ENCODE measurements around the gene SLC25A11.

SLC25A11 gene

DNA sequence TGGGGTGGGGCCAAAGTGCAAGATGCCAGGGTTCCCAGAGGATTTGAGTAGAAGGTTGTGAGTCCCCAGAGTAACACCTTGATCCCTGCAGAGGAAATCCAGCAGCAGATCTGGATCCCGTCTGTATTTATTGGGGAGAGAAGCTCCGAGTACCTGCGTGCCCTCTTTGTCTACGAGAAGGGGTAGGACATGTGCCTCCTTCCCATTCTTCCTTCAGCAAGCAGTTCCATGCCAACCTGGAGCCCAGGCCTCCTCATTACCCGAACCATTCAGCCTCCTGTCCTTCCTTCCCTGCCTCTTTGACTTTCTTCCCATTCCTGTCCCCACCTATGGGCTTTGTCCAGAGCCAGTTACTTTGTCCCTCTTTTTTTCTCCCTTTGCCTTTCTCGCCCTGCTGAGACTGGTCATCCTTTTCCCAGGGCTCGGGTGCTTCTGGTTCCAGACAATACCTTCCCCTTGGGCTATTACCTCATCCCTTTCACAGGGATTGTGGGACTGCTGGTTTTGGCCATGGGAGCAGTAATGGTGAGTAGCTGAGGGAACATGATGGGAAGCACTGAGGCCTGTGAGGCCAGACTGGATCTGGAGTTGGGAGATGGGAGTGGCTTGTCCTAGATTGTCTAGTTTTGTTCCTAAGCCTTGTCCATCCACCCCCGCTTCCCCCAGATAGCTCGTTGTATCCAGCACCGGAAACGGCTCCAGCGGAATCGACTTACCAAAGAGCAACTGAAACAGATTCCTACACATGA is 3.1 kb upstream of the SLC25A11 start:
- TF ChIP-seq POLR2A (IDR thresholded peaks at IDR 0.05; ENCODE audit: low read depth, low read length) (peak; percentile 27; the same call in 1 of the 2 replicates), POLR2AphosphoS5 (IDR thresholded peaks at IDR 0.05; ENCODE audit: low read depth, low read length) (peak; percentile 85), TAF1 (IDR thresholded peaks at IDR 0.05; ENCODE audit: borderline replicate concordance, low read depth, low read length) (no peak)
- FAIRE-seq (no peak), DNase-seq (ENCODE audit: insufficient read length) (no peak)

DNA sequence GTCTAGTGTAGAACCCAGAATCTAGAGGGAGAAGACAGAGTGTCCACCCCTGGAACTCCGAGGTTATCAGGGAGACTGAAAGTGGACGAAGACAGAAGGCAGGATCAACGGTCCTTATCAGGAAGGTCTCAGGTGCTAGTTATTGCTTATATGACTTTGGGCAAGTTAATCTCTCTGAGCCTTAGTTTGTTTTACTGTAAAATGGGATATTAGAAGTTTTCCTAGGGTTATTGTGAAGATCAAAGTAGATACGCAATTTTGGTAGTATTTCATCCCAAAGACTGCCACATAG is 1.4 kb upstream of the SLC25A11 start:
- TF ChIP-seq POLR2A (IDR thresholded peaks at IDR 0.05; ENCODE audit: low read depth, low read length), result no peak
- TF ChIP-seq TAF1 (IDR thresholded peaks at IDR 0.05; ENCODE audit: borderline replicate concordance, low read depth, low read length), result no peak
- TF ChIP-seq POLR2AphosphoS5 (IDR thresholded peaks at IDR 0.05; ENCODE audit: low read depth, low read length), result no peak
- FAIRE-seq, result no peak
- no peak for DNase-seq (ENCODE audit: insufficient read length)

DNA sequence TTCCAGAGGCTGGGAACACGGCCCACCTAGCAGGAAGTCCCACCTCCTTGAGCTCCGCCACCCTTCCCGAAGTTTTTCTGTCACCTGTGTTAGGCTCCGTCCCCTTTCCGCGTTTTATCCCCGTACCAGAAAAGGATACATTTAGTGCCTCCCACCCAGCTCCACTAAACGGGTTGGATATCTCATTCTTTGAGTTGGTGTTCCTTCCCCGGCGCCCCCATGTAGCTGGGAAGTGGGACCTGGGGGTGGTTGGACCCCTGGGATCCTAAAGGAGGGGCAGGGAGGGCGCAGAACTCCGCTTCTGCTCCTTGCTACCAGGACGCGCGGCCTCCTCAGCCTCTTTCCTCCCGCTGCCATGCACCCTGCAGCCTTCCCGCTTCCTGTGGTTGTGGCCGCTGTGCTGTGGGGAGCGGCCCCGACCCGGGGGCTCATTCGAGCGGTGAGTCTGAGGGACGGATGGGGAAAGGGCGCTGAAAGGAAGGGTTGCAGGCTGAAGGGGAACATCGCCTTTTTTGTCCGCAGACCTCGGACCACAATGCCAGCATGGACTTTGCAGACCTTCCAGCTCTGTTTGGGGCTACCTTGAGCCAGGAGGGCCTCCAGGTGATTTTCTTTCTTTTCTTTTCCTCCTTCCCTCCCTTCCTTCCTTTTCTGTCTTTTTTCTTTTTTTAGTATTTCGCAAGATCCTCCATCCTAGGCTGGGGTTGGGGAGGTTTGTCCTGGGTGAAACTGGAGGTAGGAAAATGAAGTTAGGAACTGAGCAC is 891 bp upstream of the SLC25A11 start:
- FAIRE-seq (peak; percentile 40), DNase-seq (ENCODE audit: insufficient read length) (no peak)
- TF ChIP-seq TAF1 (IDR thresholded peaks at IDR 0.05; ENCODE audit: borderline replicate concordance, low read depth, low read length) (0 out of 2 replicates have a peak, but pooled peaks have one; percentile 40), POLR2AphosphoS5 (IDR thresholded peaks at IDR 0.05; ENCODE audit: low read depth, low read length) (peak; percentile 62; the same call in 1 of the 2 replicates), POLR2A (IDR thresholded peaks at IDR 0.05; ENCODE audit: low read depth, low read length) (no peak)

- no peak for DNase-seq (ENCODE audit: insufficient read length)
Measured at GRCh38 chr17:4939546-4939795, 375 bp downstream of the SLC25A11 start.

DNA sequence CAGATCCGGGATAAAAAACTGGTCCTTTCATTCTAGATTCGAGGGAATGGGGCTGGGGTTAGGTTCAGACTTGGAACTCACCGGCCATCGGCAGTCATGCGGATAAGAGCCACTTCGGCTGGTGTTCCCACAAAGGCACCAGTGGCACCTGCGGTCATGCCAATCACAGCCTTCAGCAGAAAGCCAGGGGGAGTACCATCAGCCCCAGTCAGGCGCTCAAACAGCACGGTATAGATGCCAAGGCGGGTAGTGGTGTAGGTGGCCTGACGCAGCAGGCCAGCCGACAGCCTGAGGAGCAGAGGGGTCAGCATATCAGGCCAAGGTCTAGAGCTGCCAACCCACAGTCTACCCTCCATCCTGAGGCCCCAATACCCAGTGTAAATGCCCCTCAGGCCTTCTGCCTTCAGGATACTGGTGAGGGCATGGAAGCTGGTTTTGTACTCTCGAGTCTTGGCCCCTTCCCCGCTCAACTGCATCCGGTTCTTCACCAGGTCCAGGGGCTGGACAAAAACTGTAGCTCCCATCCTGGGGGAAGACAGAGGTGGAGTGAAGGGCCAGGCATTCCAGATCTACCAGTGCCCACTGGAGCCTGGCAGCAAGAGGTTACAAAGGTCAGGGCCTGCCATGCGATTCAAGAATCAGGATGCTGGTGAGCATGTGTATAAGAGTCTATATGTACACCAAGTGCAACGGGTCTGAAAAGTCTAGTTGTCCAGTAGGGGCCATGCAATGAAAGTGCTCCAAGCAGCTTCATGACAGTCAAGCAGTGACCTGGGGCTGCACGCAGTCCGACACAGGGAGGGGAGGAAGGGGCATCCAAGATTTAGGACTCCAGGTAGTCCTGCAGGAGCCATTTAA is 929 bp downstream of the SLC25A11 start:
- no peak for TF ChIP-seq TAF1 (IDR thresholded peaks at IDR 0.05; ENCODE audit: borderline replicate concordance, low read depth, low read length)
- TF ChIP-seq POLR2A (IDR thresholded peaks at IDR 0.05; ENCODE audit: low read depth, low read length), result no peak
- DNase-seq (ENCODE audit: insufficient read length), result no peak
- FAIRE-seq, result peak; percentile 66

More at GRCh38 chr17:4939546-4939795, 375 bp downstream of the SLC25A11 start:
- FAIRE-seq, result no peak
- TF ChIP-seq POLR2A (IDR thresholded peaks at IDR 0.05; ENCODE audit: low read depth, low read length) (no peak), TAF1 (IDR thresholded peaks at IDR 0.05; ENCODE audit: borderline replicate concordance, low read depth, low read length) (no peak), POLR2AphosphoS5 (IDR thresholded peaks at IDR 0.05; ENCODE audit: low read depth, low read length) (no peak)

GRCh38 chr17:4938069-4938491 is 1.8 kb downstream of the SLC25A11 start:
- TF ChIP-seq POLR2AphosphoS5 (IDR thresholded peaks at IDR 0.05; ENCODE audit: low read depth, low read length) (no peak), TAF1 (IDR thresholded peaks at IDR 0.05; ENCODE audit: borderline replicate concordance, low read depth, low read length) (no peak), POLR2A (IDR thresholded peaks at IDR 0.05; ENCODE audit: low read depth, low read length) (no peak)
- FAIRE-seq, result no peak
- no peak for DNase-seq (ENCODE audit: insufficient read length)

GRCh38 chr17:4937553-4937952 is 2.3 kb downstream of the SLC25A11 start:
- DNase-seq (ENCODE audit: insufficient read length) (no peak), FAIRE-seq (no peak)
- TF ChIP-seq POLR2AphosphoS5 (IDR thresholded peaks at IDR 0.05; ENCODE audit: low read depth, low read length) (no peak), POLR2A (IDR thresholded peaks at IDR 0.05; ENCODE audit: low read depth, low read length) (no peak), TAF1 (IDR thresholded peaks at IDR 0.05; ENCODE audit: borderline replicate concordance, low read depth, low read length) (no peak)

- TF ChIP-seq POLR2A (IDR thresholded peaks at IDR 0.05; ENCODE audit: low read depth, low read length) (peak; percentile 22; the same call in 1 of the 2 replicates), TAF1 (IDR thresholded peaks at IDR 0.05; ENCODE audit: borderline replicate concordance, low read depth, low read length) (no peak), POLR2AphosphoS5 (IDR thresholded peaks at IDR 0.05; ENCODE audit: low read depth, low read length) (no peak; the same call in 1 of the 2 replicates)
- FAIRE-seq, result no peak
Measured at GRCh38 chr17:4936436-4936835, 3.4 kb downstream of the SLC25A11 start.

GRCh38 chr17:4935650-4936049 is 4.2 kb downstream of the SLC25A11 start:
- DNase-seq (ENCODE audit: insufficient read length) (no peak), FAIRE-seq (no peak)
- TF ChIP-seq POLR2A (IDR thresholded peaks at IDR 0.05; ENCODE audit: low read depth, low read length) (no peak), POLR2AphosphoS5 (IDR thresholded peaks at IDR 0.05; ENCODE audit: low read depth, low read length) (no peak), TAF1 (IDR thresholded peaks at IDR 0.05; ENCODE audit: borderline replicate concordance, low read depth, low read length) (no peak)

More at GRCh38 chr17:4936436-4936835, 3.4 kb downstream of the SLC25A11 start:
- no peak for DNase-seq (ENCODE audit: insufficient read length)

DNA sequence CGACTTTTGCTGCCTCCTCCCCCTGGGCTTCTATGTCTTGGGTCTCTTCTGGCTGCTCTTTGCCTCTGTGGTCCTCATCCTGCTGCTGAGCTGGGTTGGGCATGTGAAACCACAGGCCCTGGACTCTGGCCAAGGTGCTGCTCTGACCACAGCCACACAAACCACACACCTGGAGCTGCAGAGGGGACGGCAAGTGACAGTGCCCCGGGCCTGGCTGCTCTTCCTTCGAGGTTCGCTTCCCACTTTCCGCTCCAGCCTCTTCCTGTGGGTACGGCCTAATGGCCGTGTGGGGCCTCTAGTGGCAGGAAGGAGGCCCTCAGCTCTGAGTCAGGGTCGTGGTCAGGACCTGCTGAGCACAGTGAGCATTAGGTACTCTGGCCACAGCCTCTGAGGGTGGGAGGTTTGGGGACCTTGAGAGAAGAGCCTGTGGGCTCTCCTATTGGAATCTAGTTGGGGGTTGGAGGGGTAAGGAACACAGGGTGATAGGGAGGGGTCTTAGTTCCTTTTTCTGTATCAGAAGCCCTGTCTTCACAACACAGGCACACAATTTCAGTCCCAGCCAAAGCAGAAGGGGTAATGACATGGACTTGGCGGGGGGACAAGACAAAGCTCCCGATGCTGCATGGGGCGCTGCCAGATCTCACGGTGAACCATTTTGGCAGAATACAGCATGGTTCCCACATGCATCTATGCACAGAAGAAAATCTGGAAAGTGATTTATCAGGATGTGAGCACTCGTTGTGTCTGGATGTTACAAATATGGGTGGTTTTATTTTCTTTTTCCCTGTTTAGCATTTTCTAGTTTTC is 5.5 kb downstream of the SLC25A11 start:
- FAIRE-seq, result peak; percentile 82
- no peak for DNase-seq (ENCODE audit: insufficient read length)
- TF ChIP-seq POLR2A (IDR thresholded peaks at IDR 0.05; ENCODE audit: low read depth, low read length) (no peak; the same call in 1 of the 2 replicates), POLR2AphosphoS5 (IDR thresholded peaks at IDR 0.05; ENCODE audit: low read depth, low read length) (peak; percentile 55; the same call in 1 of the 2 replicates)

DNA sequence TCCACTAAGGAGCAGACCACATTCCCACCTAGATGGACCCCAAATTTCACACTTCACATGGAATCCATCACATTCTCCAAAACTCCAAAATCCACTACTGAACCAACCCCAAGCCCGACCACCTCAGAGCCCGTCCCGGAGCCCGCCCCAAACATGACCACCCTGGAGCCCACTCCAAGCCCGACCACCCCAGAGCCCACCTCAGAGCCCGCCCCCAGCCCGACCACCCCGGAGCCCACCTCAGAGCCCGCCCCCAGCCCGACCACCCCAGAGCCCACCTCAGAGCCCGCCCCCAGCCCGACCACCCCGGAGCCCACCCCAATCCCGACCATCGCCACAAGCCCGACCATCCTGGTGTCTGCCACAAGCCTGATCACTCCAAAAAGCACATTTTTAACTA is 6.2 kb downstream of the SLC25A11 start:
- FAIRE-seq (no peak), DNase-seq (ENCODE audit: insufficient read length) (no peak)
- TF ChIP-seq POLR2A (IDR thresholded peaks at IDR 0.05; ENCODE audit: low read depth, low read length) (no peak), POLR2AphosphoS5 (IDR thresholded peaks at IDR 0.05; ENCODE audit: low read depth, low read length) (no peak), TAF1 (IDR thresholded peaks at IDR 0.05; ENCODE audit: borderline replicate concordance, low read depth, low read length) (no peak)

Measured in GM12892 (cell line).